ENCODE results near the gene SGCD. TPM values are rescaled to one million over a fixed set of nuclear protein-coding genes. Genes with fewer than 3 reads are reported as not detected.

Gene SGCD
- total and polyA plus RNA-seq, 3 donors from 2014 or later: 2.8 to 6.1 (median 5.0) TPM

DNA sequence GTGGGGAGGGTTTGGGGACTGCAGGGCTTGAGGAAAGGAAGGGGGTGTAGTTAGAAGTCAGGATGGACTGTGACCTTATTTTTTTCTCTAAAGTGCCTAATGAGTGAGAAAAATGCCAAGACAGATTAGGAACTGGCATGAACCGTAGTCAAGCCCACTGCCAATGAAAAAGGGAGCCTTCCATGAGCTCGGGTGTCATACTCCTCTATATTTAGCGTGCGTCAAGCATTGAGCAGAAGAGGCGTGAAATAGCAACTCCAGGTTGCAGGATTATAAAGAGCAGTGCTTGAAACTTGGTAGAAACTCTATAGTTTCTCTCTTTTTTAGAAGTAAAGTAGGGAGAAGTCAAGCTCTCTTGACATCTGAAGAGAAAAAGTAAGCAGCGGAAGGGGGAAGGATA is 1.8 kb downstream of the SGCD start:
- H3K27ac ChIP-seq: no peak overlapping the region

GRCh38 chr5:156329171-156329611 is 2.2 kb downstream of the SGCD start:
- DNase-seq: no peak
- WGBS, 2 donors: 58 to 71% methylated on average over 3 of the region's 3 CpGs
- no peak for TF ChIP-seq CTCF (IDR thresholded peaks at IDR 0.05)
- no peak for TF ChIP-seq POLR2A (IDR thresholded peaks at IDR 0.05)
- Histone ChIP-seq H3K27me3 (no peaks in the 10 kb centered on the region), H3K27ac (no peak overlapping the region), H3K4me3 (no peak overlapping the region), H3K9me3 (no peaks in the 10 kb centered on the region), H3K4me1 (peaks cover 8% of the 10 kb centered on the region), H3K36me3 (ENCODE audit: low read depth, missing control alignments) (no peaks in the 10 kb centered on the region)
- intact Hi-C loops (cut with DNase I; ENCODE audit: low total_unique reads): no loop called here

More for the DNA sequence above, 1.8 kb downstream of the SGCD start:
- WGBS, 2 donors: 70 to 71% methylated on average over 6 of the region's 6 CpGs
- TF ChIP-seq CTCF (IDR thresholded peaks at IDR 0.05) (no peak), POLR2A (IDR thresholded peaks at IDR 0.05) (no peak)
- Histone ChIP-seq H3K4me3 (no peak overlapping the region), H3K9me3 (no peaks in the 10 kb centered on the region), H3K4me1 (peaks cover 8% of the 10 kb centered on the region), H3K36me3 (ENCODE audit: low read depth, missing control alignments) (no peaks in the 10 kb centered on the region), H3K27me3 (no peaks in the 10 kb centered on the region)
- intact Hi-C loops (cut with DNase I; ENCODE audit: low total_unique reads): no loop called here
- DNase-seq: no peak

DNA sequence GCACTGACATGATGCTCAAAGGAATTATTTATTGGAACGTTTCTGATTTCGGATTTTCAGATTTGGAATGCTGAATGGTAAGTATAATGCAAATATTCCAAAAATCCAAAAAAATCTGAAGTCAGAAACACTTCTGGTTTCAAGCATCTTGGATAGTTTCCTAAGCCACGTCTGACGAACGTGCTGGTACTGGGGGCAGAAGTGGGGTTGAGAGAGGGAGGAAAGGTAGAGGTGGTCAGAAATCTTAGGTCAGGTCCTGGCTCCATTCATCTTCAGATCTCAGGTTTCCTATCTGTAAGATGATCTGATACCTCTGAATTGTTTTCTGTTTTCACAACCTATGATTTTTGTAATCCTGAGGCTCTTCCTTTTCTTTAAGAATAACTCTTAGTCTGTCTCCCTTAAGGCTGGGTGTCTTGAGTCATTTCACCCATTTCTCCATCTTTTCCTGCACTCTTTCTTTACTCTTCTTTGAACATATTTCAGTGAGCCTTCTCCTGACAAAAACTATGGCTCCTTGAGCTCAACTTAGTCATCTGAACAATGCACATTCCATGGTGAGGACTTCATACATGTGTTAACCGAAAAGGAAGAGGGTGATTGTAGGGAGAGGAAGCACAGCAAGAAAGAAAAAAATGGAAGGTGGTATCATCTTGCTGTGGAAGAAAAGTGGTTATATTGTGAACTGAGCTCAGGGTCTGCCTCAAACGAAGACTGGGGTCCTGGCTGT is 3.3 kb downstream of the SGCD start:
- WGBS, 2 donors: 77 to 81% methylated on average over 7 of the region's 7 CpGs
- H3K9me3 ChIP-seq: no peaks in the 10 kb centered on the region
- H3K27me3 ChIP-seq: no peaks in the 10 kb centered on the region
- peaks cover 8% of the 10 kb centered on the region for H3K4me1 ChIP-seq
- no peaks in the 10 kb centered on the region for H3K36me3 ChIP-seq (ENCODE audit: low read depth, missing control alignments)
- TF ChIP-seq CTCF (IDR thresholded peaks at IDR 0.05) (no peak), POLR2A (IDR thresholded peaks at IDR 0.05) (no peak)
- no peak for DNase-seq
- H3K27ac ChIP-seq: no peak overlapping the region
- no peak overlapping the region for H3K4me3 ChIP-seq
- intact Hi-C loops (cut with DNase I; ENCODE audit: low total_unique reads): no loop called here

DNA sequence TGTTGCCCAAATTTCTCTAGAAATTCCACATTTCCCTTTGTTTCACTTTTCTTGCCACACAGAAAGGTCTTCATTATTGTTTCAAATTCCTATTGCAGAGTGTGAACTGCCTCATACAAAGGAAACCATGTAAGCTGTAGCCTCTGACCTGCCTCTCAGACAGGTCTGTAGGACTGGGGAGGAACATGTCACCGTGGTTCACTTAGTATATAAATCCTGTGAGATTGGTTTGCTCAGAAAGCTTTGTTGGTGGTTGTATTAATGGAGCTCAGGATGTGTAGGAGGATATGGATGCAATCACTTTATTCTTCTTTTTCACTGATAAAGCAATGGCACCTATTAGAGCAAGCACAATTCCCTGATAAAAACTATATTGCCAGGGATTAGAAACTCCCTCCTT is 4.2 kb downstream of the SGCD start:
- WGBS, 2 donors: 45 to 67% methylated on average over 1 of the region's 1 CpG
- Histone ChIP-seq H3K27ac (no peak overlapping the region), H3K9me3 (no peaks in the 10 kb centered on the region), H3K4me3 (no peak overlapping the region), H3K4me1 (peaks cover 8% of the 10 kb centered on the region), H3K27me3 (no peaks in the 10 kb centered on the region), H3K36me3 (ENCODE audit: low read depth, missing control alignments) (no peaks in the 10 kb centered on the region)
- no peak for DNase-seq
- no peak for TF ChIP-seq POLR2A (IDR thresholded peaks at IDR 0.05)
- no peak for TF ChIP-seq CTCF (IDR thresholded peaks at IDR 0.05)
- intact Hi-C loops (cut with DNase I; ENCODE audit: low total_unique reads): no loop called here

GRCh38 chr5:156331845-156332244 is 4.9 kb downstream of the SGCD start:
- 90 to 93% methylated on average over 6 of the region's 6 CpGs for WGBS, 2 donors
- TF ChIP-seq POLR2A (IDR thresholded peaks at IDR 0.05): no peak
- no peak for TF ChIP-seq CTCF (IDR thresholded peaks at IDR 0.05)
- Histone ChIP-seq H3K36me3 (ENCODE audit: low read depth, missing control alignments) (no peaks in the 10 kb centered on the region), H3K9me3 (no peaks in the 10 kb centered on the region), H3K27ac (no peak overlapping the region), H3K4me1 (peaks cover 4% of the 10 kb centered on the region), H3K4me3 (no peak overlapping the region), H3K27me3 (no peaks in the 10 kb centered on the region)
- intact Hi-C loops (cut with DNase I; ENCODE audit: low total_unique reads): no loop called here
- DNase-seq: no peak
